Neural cell (in vitro differentiated cells): ENCODE data around the gene NPFFR1. TPM values are rescaled to one million over a fixed set of nuclear protein-coding genes. Genes with fewer than 3 reads are reported as not detected.

Source experiments
- H2AFZ ChIP-seq: fragments of 200-600, 300-800 bp; sonication (generic), shearing (Covaris generic); 2 replicates; pipeline ENCODE4 v1.6.0; 2014; ENCODE audit warnings: low read depth, mild to moderate bottlenecking, antibody characterized with exemption, low read length, moderate library complexity
- H3F3A ChIP-seq: fragments of 200-600 bp; shearing (Covaris generic); 2 replicates; pipeline ENCODE4 v1.6.1; 2016; ENCODE audit warnings: mild to moderate bottlenecking, moderate library complexity, mixed read lengths, antibody characterized with exemption, low read length; ENCODE audit not compliant: insufficient read depth, poor library complexity, severe bottlenecking
- H3K27ac ChIP-seq: fragments of 200-600, 300-800 bp; sonication (generic), shearing (Covaris generic); 2 replicates; pipeline ENCODE4 v1.5.1; 2014; ENCODE audit warnings: mild to moderate bottlenecking, low read length, moderate library complexity
- H3K27me3 ChIP-seq: fragments of 300-800, 200-600 bp; sonication (generic), shearing (Covaris generic); 2 replicates; pipeline ENCODE4 v1.6.0; 2014; ENCODE audit warnings: mild to moderate bottlenecking, low read depth, low read length, moderate library complexity; ENCODE audit not compliant: insufficient read depth
- H3K36me3 ChIP-seq: fragments of 300-800, 200-600 bp; sonication (generic), shearing (Covaris generic); 2 replicates; pipeline ENCODE4 v1.5.1; 2014; ENCODE audit warnings: mild to moderate bottlenecking, antibody characterized with exemption, low read length, moderate library complexity; ENCODE audit not compliant: insufficient read depth
- H3K4me2 ChIP-seq: fragments of 300-800, 200-600 bp; sonication (generic), shearing (Covaris generic); 2 replicates; pipeline ENCODE4 v1.6.0; 2014; ENCODE audit warnings: mild to moderate bottlenecking, low read length
- H3K4me3 ChIP-seq: fragments of 300-800, 200-600 bp; sonication (generic), shearing (Covaris generic); 2 replicates; pipeline ENCODE4 v1.5.1; 2014; ENCODE audit warnings: mild to moderate bottlenecking, low read length, moderate library complexity
- H3K79me2 ChIP-seq: fragments of 200-600 bp; shearing (Covaris generic); replicated peaks from 2 replicates; pipeline ENCODE4 v1.6.0; 2014; ENCODE audit warnings: mild to moderate bottlenecking, low read length, moderate library complexity; ENCODE audit not compliant: insufficient read depth
- H3K9ac ChIP-seq: fragments of 300-800, 200-600 bp; sonication (generic), shearing (Covaris generic); 2 replicates; pipeline ENCODE4 v1.6.1; 2016; ENCODE audit warnings: mild to moderate bottlenecking, low read length, mixed read lengths
- H3K9me2 ChIP-seq: fragments of 200-600 bp; shearing (Covaris generic); 2 replicates; pipeline ENCODE4 v1.6.1; 2016; ENCODE audit warnings: mild to moderate bottlenecking, low read length, mixed read lengths; ENCODE audit not compliant: insufficient read depth
- H3K9me3 ChIP-seq: fragments of 200-600, 300-800 bp; sonication (generic), shearing (Covaris generic); 2 replicates; pipeline ENCODE4 v1.6.1; 2016; ENCODE audit warnings: mild to moderate bottlenecking, mixed run types, low read length, moderate library complexity, mixed read lengths
- H4K20me1 ChIP-seq: fragments of 200-600 bp; shearing (Covaris generic); 2 replicates; pipeline ENCODE4 v1.6.1; 2016; ENCODE audit warnings: mild to moderate bottlenecking, mixed run types; ENCODE audit not compliant: insufficient read depth
- CTCF ChIP-seq: fragments of 450-650 bp; IDR thresholded peaks from 2 replicates; pipeline ENCODE4 v1.5.1; 2014; ENCODE audit warnings: antibody characterized with exemption, mild to moderate bottlenecking, moderate library complexity; ENCODE audit not compliant: poor library complexity, severe bottlenecking
- EP300 ChIP-seq: fragments of 450-650 bp; conservative IDR thresholded peaks from 2 replicates; pipeline ENCODE4 v1.6.1; 2014; ENCODE audit warnings: antibody characterized with exemption, mild to moderate bottlenecking, moderate library complexity; ENCODE audit not compliant: poor library complexity, severe bottlenecking
- EZH2 ChIP-seq: fragments of 200-600, 300-800 bp; shearing (Covaris generic), sonication (generic); IDR thresholded peaks from 2 replicates; pipeline ENCODE4 v1.6.1; 2014; ENCODE audit warnings: antibody characterized with exemption, low read length, borderline replicate concordance, mild to moderate bottlenecking; ENCODE audit not compliant: insufficient read depth, poor library complexity, severe bottlenecking
- MXI1 ChIP-seq: fragments of 450-650 bp; conservative IDR thresholded peaks from 2 replicates; pipeline ENCODE4 v1.6.1; 2014; ENCODE audit warnings: antibody characterized with exemption, mild to moderate bottlenecking; ENCODE audit not compliant: poor library complexity, severe bottlenecking
- POLR2AphosphoS5 ChIP-seq: IDR thresholded peaks from 2 replicates; pipeline ENCODE4 v1.6.1; 2012
- RAD21 ChIP-seq: fragments of 450-650 bp; conservative IDR thresholded peaks from 2 replicates; pipeline ENCODE4 v1.6.1; 2014; ENCODE audit warnings: antibody characterized with exemption, mild to moderate bottlenecking, moderate library complexity
- REST ChIP-seq: IDR thresholded peaks from 2 replicates; pipeline ENCODE4 v1.6.1; 2012; ENCODE audit warnings: borderline replicate concordance
- SMC3 ChIP-seq: fragments of 450-650 bp; conservative IDR thresholded peaks from 2 replicates; pipeline ENCODE4 v1.6.1; 2014; ENCODE audit warnings: antibody characterized with exemption, mild to moderate bottlenecking, moderate library complexity; ENCODE audit not compliant: poor library complexity
- TAF1 ChIP-seq: IDR thresholded peaks from 2 replicates; pipeline ENCODE4 v1.6.1; 2012; ENCODE audit warnings: low read depth
- polyA plus RNA-seq: library from polyadenylated mRNA; depleted of rRNA; stranded (reverse); fragments of >200 nt; gene quantifications from 2 replicates; pipeline ENCODE4 v1.2.3, GENCODE V29; 2014

Gene NPFFR1
- polyA plus RNA-seq, 1 donor from 2014 or later, result 0.07 TPM

GRCh38 chr10:70321233-70321632, 37.4 kb upstream of the NPFFR1 start:
- TF ChIP-seq MXI1 (no peak), TAF1 (no peak), REST (no peak), EP300 (no peak), SMC3 (no peak), EZH2 (no peak), RAD21 (no peak), CTCF (no peak), POLR2AphosphoS5 (no peak)
- no peaks in the 10 kb centered on the region for H3K79me2 ChIP-seq

GRCh38 chr10:70320751-70321150, 36.9 kb upstream of the NPFFR1 start:
- Histone ChIP-seq H3K9ac (no peak overlapping the region), H4K20me1 (no peaks in the 10 kb centered on the region), H2AFZ (no peak overlapping the region), H3K9me3 (no peaks in the 10 kb centered on the region), H3K27me3 (no peaks in the 10 kb centered on the region), H3K4me2 (no peak overlapping the region), H3F3A (no peaks in the 10 kb centered on the region), H3K79me2 (no peaks in the 10 kb centered on the region), H3K9me2 (no peaks in the 10 kb centered on the region), H3K4me3 (no peak overlapping the region), H3K36me3 (no peaks in the 10 kb centered on the region), H3K27ac (no peak overlapping the region)
- TF ChIP-seq MXI1 (no peak), POLR2AphosphoS5 (no peak), EP300 (no peak), TAF1 (no peak), RAD21 (no peak), EZH2 (no peak), REST (no peak), CTCF (no peak), SMC3 (no peak)

More at GRCh38 chr10:70321233-70321632, 37.4 kb upstream of the NPFFR1 start:
- no peaks in the 10 kb centered on the region for H3F3A ChIP-seq
- no peaks in the 10 kb centered on the region for H3K9me3 ChIP-seq
- H4K20me1 ChIP-seq, result no peaks in the 10 kb centered on the region
- H3K9me2 ChIP-seq, result no peaks in the 10 kb centered on the region
- no peaks in the 10 kb centered on the region for H3K27me3 ChIP-seq
- H3K4me3 ChIP-seq, result no peak overlapping the region
- H3K27ac ChIP-seq, result no peak overlapping the region
- no peak overlapping the region for H3K9ac ChIP-seq
- H3K4me2 ChIP-seq, result no peak overlapping the region
- H2AFZ ChIP-seq, result no peak overlapping the region
- no peaks in the 10 kb centered on the region for H3K36me3 ChIP-seq
